ENCODE results near the gene PGA5.

The PGA5 gene

GRCh38 chr11:61270354-61271076 lies 29.5 kb downstream of the PGA5 start:
- DNase-seq: no peak

DNA sequence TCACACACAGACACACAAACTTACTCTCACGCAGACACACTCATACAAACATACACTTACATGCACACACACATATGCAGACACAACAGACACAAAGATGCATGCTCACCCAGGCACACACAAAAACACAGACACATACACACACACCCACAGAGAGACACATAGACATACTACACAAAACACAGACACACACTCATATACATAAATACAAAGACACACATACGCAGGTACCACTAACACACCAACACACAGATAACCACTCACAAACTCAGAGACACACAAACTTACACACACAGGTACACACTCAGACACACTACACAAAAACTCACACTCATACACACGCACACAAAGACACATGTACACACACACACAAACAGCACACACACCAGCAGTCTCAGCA lies 31.8 kb downstream of the PGA5 start:
- no peak for DNase-seq

GRCh38 chr11:61273178-61274078 lies 32.5 kb downstream of the PGA5 start:
- no peak for DNase-seq

- DNase-seq: no peak
Measured at GRCh38 chr11:61274084-61274483, 33.1 kb downstream of the PGA5 start.

GRCh38 chr11:61275191-61275590 lies 34.2 kb downstream of the PGA5 start:
- DNase-seq: no peak

- no peak for DNase-seq
Measured at GRCh38 chr11:61277186-61278000, 36.4 kb downstream of the PGA5 start.

- DNase-seq: no peak
Measured at GRCh38 chr11:61278001-61278470, 37.1 kb downstream of the PGA5 start.

GRCh38 chr11:61279934-61280659 lies 39.1 kb downstream of the PGA5 start:
- no peak for DNase-seq

DNA sequence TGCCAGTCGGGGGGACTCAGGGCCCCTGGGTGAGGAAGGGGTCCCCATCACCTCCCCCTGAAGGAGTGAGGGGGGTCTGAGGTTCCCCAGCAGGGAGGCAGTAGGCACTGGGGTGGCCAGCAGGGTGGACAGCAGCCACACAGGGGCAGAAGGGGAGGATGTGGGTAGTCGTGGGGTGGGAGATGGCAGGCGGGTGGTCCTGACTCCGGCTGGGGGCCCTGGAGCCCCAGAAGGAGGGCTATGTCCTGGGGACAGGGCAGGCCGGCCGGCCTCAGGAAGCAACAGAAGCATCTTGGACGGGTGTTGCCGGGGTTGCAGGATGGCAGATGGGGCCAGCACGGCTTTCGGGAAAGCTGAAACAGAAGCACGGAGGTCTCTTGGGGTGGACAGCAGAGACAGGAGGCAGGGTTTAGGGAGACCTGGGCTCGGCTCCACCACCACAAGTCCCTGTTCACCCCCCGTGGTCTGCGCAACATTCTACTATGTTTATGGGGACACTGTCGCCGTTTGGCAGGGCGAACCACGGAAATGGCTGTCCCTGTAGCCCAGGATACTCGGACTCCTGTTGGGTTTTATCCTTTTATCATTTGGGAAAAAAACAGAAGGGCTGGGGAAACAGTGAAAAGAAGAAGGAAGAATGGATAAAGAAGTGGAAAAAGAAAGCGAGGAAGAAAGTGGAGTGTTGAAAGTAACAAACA lies 40.1 kb downstream of the PGA5 start:
- DNase-seq: no peak

DNA sequence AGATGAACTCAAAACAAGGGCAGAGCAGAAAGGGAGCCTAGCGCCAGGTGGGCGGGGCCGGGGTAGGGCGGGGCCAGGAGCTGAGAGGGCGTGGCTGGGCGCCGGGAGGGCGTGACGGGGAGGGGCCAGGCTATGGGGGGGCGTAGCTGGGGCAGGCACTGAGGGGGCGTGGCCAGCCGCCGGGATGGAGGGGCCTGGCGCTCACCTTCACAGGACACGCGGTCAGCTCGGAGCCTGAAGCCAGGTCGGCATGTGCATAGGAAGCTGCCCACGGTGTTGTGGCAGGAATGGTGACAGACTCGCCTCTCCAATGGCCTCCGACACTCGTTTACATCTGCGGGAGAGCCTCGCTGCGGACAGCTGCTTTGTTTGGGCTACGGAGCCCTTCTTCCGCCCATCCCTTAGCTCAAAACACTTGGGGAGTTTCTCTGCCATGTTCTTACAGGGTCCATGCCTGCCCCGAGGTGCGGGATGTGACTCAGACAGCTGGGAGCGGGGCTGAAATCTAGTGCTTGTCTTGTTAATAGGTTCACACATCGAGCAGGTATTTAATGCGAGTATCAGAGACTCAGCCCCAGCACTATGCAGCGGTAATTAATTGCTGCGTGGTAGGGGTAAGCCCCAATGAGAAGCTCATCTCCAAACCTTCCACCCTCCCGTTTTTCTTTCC lies 40.7 kb downstream of the PGA5 start:
- DNase-seq: no peak

- no peak for DNase-seq
Measured at GRCh38 chr11:61283613-61284012, 42.6 kb downstream of the PGA5 start.

GRCh38 chr11:61287338-61287977 lies 46.5 kb downstream of the PGA5 start:
- DNase-seq: no peak

- DNase-seq: no peak
Measured at GRCh38 chr11:61290905-61291690, 50.1 kb downstream of the PGA5 start.

- no peak for DNase-seq
Measured at GRCh38 chr11:61292356-61292755, 51.4 kb downstream of the PGA5 start.

- DNase-seq: no peak
Measured at GRCh38 chr11:61293867-61294716, 53.1 kb downstream of the PGA5 start.

DNA sequence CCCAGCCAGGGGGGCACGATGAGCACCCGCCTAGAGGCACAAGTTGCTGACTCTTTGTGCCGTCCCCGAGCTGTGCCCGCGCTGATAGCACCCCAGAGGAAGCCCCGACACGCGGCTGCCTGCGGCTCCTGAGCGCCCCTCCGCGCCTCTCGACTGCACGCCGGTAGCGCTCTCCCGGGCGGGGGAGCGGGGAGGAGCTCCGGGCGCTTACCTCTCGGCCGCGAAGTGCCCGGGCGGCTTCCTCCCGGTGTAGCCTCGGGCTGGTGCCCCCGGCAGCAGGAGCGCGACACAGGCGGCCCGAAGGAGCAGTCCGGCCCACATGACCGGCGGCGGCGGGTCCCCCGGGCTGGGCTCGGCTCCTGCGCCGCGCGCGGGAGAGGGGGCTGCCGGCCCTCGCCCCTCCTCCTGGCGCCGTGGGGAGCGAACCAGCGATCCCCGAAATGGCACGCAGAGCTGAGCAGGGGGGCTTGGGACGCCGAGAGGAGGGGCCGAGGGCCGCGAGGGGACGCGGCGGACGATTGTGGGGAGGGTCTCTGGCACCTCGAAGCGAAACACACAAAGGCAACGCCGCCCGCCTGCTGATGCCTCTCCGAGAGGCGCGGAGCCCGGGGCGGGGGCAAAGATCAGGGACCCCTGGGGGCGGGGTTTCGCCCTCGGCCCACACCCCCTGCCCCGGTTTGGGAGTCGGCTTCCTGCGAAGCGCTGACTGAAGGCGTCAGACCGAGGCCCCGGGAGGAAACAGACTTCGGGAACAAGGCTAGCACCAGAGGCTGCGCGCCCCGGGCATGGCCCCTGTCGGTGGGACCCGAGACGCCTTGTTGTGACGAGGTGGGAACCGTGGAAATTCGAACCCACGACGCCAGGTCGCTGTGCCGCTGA lies 54.0 kb downstream of the PGA5 start, which contains the start of gene VWCE:
VWCE (minus strand) TSS at position 600 of the 879 bp plus-strand sequence; CDS start at position 321, 279 bp downstream.
- DNase-seq: peak; percentile 50

- no peak for DNase-seq
Measured at GRCh38 chr11:61295596-61295926, 54.6 kb downstream of the PGA5 start.

DNA sequence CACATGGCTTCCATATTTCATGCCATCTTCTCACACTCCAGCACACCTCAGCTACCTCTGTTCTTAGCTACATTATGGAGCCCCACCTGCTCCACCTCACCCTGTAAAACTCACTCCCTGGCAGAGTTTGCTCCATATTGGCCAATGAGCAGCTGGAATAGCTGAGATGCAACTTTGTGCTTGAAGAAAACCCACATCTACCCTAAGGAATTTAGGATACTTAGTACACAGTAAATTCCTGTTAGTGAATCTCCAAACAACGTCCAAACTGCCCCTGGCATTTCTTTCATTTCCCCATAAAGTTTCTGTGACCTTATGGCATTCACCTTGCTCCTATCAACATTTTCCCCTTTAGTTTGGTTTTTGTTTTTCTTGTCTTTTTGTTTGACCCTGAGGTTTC lies 56.4 kb downstream of the PGA5 start:
- DNase-seq: no peak

Measured in CD4-positive, alpha-beta T cell treated with Interleukin-17A for 1 hour (primary cell).